Hematopoietic multipotent progenitor cell treated with erythropoietin and hydrocortisone succinate and interleukin-3 and kit ligand, for 6 days (in vitro differentiated cells): ENCODE measurements around the gene RBFOX1.

ENCODE experiments used
- DNase-seq: peaks from one replicate; pipeline ENCODE4 v3.0.0-alpha.2; 2015

The RBFOX1 gene

GRCh38 chr16:7335991-7336634, 3.5 kb downstream of the RBFOX1 start:
- no peak for DNase-seq

- DNase-seq: no peak
Measured at GRCh38 chr16:7336742-7337141, 4.1 kb downstream of the RBFOX1 start.

- no peak for DNase-seq
Measured at GRCh38 chr16:7338826-7339225, 6.2 kb downstream of the RBFOX1 start.

GRCh38 chr16:7339700-7340099, 7.1 kb downstream of the RBFOX1 start:
- DNase-seq: no peak

- no peak for DNase-seq
Measured at GRCh38 chr16:7340938-7341337, 8.3 kb downstream of the RBFOX1 start.

GRCh38 chr16:7342598-7342997, 10.0 kb downstream of the RBFOX1 start:
- no peak for DNase-seq

GRCh38 chr16:7343243-7343642, 10.6 kb downstream of the RBFOX1 start:
- no peak for DNase-seq

GRCh38 chr16:7344830-7345780, 12.5 kb downstream of the RBFOX1 start:
- no peak for DNase-seq

GRCh38 chr16:7350806-7351205, 18.2 kb downstream of the RBFOX1 start:
- DNase-seq: no peak

GRCh38 chr16:7351610-7352510, 19.2 kb downstream of the RBFOX1 start:
- DNase-seq: no peak

- DNase-seq: no peak
Measured at GRCh38 chr16:7355758-7356157, 23.1 kb downstream of the RBFOX1 start.

GRCh38 chr16:7361416-7362129, 28.9 kb downstream of the RBFOX1 start:
- DNase-seq: no peak

GRCh38 chr16:7362231-7362630, 29.6 kb downstream of the RBFOX1 start:
- no peak for DNase-seq

- DNase-seq: no peak
Measured at GRCh38 chr16:7363422-7364417, 31.1 kb downstream of the RBFOX1 start.

- DNase-seq: no peak
Measured at GRCh38 chr16:7366041-7366440, 33.4 kb downstream of the RBFOX1 start.

- no peak for DNase-seq
Measured at GRCh38 chr16:7366993-7367880, 34.6 kb downstream of the RBFOX1 start.

GRCh38 chr16:7369204-7369603, 36.6 kb downstream of the RBFOX1 start:
- DNase-seq: no peak

- no peak for DNase-seq
Measured at GRCh38 chr16:7372095-7372494, 39.5 kb downstream of the RBFOX1 start.

- DNase-seq: no peak
Measured at GRCh38 chr16:7373776-7374175, 41.1 kb downstream of the RBFOX1 start.

- no peak for DNase-seq
Measured at GRCh38 chr16:7374614-7375174, 42.0 kb downstream of the RBFOX1 start.
